Measurements from ENCODE around the gene NR1D1. TPM values are rescaled to one million over a fixed set of nuclear protein-coding genes. Genes with fewer than 3 reads are reported as not detected.
A peak's percentile ranks its signal among the peaks of the same experiment; 100 is the strongest.

The NR1D1 gene
- total RNA-seq, 1 experiment from 2014 or later = 63.7 TPM

DNA sequence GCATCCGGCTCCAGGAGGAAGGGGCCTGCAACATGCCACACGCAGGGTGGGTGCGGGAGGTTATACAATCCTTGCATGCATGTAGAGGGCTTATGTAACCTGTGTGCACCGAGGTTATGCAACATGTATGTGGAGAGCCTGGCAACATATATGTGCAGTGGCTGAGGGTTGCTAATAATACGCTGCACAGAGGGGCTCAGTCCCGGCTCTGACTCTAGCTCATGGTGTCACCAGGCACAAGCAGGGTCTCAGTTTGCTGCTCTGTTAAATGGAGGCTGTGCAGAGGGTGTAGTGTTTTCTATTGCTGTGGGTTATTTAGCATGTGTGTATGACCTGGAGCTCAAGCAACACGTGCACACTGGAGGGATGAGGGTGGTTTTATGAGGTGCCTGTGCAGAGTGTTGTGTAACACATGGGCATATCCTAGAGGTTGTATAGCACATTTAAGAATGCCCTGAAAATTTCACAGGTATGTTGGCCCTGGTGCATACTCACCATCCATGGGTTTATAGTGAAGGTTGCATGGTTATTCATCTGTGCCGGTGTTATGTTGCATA, 24.4 kb downstream of the NR1D1 start:
- Histone ChIP-seq H3K4me2 (ENCODE audit: low read length) (peak overlapping the region; percentile 57), H2AFZ (ENCODE audit: low read depth, low read length, poor library complexity, severe bottlenecking) (no peak overlapping the region), H3K9me3 (ENCODE audit: control insufficient read depth in 1 of 2, insufficient read depth in 1 of 2, low read depth in 1 of 2, low read length in 2 of 2) (no peaks in the 10 kb centered on the region), H3K27ac (ENCODE audit: low read depth, low read length) (no peak overlapping the region; the same call in 1 of the 2 replicates), H3K36me3 (ENCODE audit: control insufficient read depth in 1 of 2, insufficient read depth in 2 of 2, low read length in 2 of 2) (no peaks in the 10 kb centered on the region), H3K4me3 (replicated peaks in 1 of 2; ENCODE audit: low read depth in 1 of 2, low read length in 2 of 2) (no peak overlapping the region), H3K9me2 (ENCODE audit: insufficient read depth) (no peaks in the 10 kb centered on the region), H3K9ac (ENCODE audit: low read length) (no peak overlapping the region), H3K27me3 (ENCODE audit: insufficient read depth, low read length) (no peaks in the 10 kb centered on the region), H3K4me1 (ENCODE audit: control insufficient read depth in 1 of 2, insufficient read depth in 2 of 2, low read length in 2 of 2) (peaks cover 43 to 49% of the 10 kb centered on the region in 2 experiments), H3K79me2 (ENCODE audit: insufficient read depth, low read length) (no peaks in the 10 kb centered on the region; the same call in 1 of the 2 replicates), H4K20me1 (ENCODE audit: insufficient read depth) (no peaks in the 10 kb centered on the region)
- DNase-seq (ENCODE audit: low read depth, low spot score) = no peak
- BruUV-seq (replicated peaks) = no TSS peak
- ChIA-PET POLR2A (interaction anchor here (0.8 to 1.8 kb wide), 3 partner anchors 10 to 25 kb away, joined by 3 to 18 read pairs (median 4); partner anchors contain the start of gene NR1D1), RAD21 (ENCODE audit: low non-redundant PET in 1 of 2, low total read pairs in 2 of 2, uncharacterized antibody in 2 of 2, unreplicated experiment in 2 of 2) (interaction anchor here (0.6 to 1.4 kb wide), 5 partner anchors 22 to 41 kb away, joined by 3 to 6 read pairs (median 3); partner anchors contain the start of gene MED24 (in 1 of the 2)), CTCF (interaction anchor here (0.6 to 2.7 kb wide), 17 partner anchors 8 to 1941 kb away, joined by 3 to 36 read pairs (median 7); partner anchors contain the start of genes DNAJC7 and MED24)
- intact Hi-C loops (cut with micrococcal nuclease) = no loop called here
- TF ChIP-seq CEBPB (IDR thresholded peaks at IDR 0.05; ENCODE audit: low read depth) (no peak), SP1 (IDR thresholded peaks at IDR 0.05; ENCODE audit: low read depth) (no peak), YY1 (IDR thresholded peaks at IDR 0.05; ENCODE audit: extremely low read depth, insufficient replicate concordance, low read depth, low read length) (no peak), EGR1 (IDR thresholded peaks at IDR 0.05; ENCODE audit: low read depth) (no peak), CBX3 (IDR thresholded peaks at IDR 0.05; ENCODE audit: low read depth) (no peak), RAD21 (IDR thresholded peaks at IDR 0.05; ENCODE audit: low read depth) (no peak)
- TF ChIP-seq, protein P1, sequence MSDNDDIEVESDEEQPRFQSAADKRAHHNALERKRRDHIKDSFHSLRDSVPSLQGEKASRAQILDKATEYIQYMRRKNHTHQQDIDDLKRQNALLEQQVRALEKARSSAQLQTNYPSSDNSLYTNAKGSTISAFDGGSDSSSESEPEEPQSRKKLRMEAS (IDR thresholded peaks at IDR 0.05) = no peak
- TF ChIP-seq, protein P2, sequence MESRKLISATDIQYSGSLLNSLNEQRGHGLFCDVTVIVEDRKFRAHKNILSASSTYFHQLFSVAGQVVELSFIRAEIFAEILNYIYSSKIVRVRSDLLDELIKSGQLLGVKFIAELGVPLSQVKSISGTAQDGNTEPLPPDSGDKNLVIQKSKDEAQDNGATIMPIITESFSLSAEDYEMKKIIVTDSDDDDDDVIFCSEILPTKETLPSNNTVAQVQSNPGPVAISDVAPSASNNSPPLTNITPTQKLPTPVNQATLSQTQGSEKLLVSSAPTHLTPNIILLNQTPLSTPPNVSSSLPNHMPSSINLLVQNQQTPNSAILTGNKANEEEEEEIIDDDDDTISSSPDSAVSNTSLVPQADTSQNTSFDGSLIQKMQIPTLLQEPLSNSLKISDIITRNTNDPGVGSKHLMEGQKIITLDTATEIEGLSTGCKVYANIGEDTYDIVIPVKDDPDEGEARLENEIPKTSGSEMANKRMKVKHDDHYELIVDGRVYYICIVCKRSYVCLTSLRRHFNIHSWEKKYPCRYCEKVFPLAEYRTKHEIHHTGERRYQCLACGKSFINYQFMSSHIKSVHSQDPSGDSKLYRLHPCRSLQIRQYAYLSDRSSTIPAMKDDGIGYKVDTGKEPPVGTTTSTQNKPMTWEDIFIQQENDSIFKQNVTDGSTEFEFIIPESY (IDR thresholded peaks at IDR 0.05; ENCODE audit: extremely low read depth, insufficient replicate concordance, low read length) = no peak
- ATAC-seq = no peak
